Loucy (cell line): Measurements from ENCODE around the gene VSIG10.

ENCODE experiments used
- H2AFZ ChIP-seq: fragments of 200-600 bp; sonication (generic); 2 replicates; pipeline ENCODE4 v1.6.0; 2016; ENCODE audit warnings: antibody characterized with exemption, mild to moderate bottlenecking, low read length, moderate library complexity
- H3F3A ChIP-seq: fragments of 200-600 bp; 2 replicates; pipeline ENCODE4 v1.6.0; 2016; ENCODE audit warnings: antibody characterized with exemption, low read depth, mild to moderate bottlenecking
- H3K27me3 ChIP-seq: fragments of 200-600 bp; sonication (generic); 2 replicates; pipeline ENCODE4 v1.6.1; 2014; ENCODE audit warnings: low read length, mild to moderate bottlenecking; ENCODE audit not compliant: insufficient read depth, poor library complexity, severe bottlenecking
- H3K36me3 ChIP-seq: fragments of 200-600 bp; sonication (generic); 2 replicates; pipeline ENCODE4 v1.6.1; 2016; ENCODE audit warnings: low read length; ENCODE audit not compliant: insufficient read depth
- H3K4me1 ChIP-seq: fragments of 200-600 bp; sonication (generic); 2 replicates; pipeline ENCODE4 v1.5.1; 2014; ENCODE audit warnings: low read length, mild to moderate bottlenecking; ENCODE audit not compliant: insufficient read depth, poor library complexity, severe bottlenecking
- H3K4me2 ChIP-seq: fragments of 200-600 bp; sonication (generic); 2 replicates; pipeline ENCODE4 v1.6.0; 2014; ENCODE audit warnings: antibody characterized with exemption, low read length, low read depth, mild to moderate bottlenecking; ENCODE audit not compliant: poor library complexity, severe bottlenecking
- H3K4me3 ChIP-seq: fragments of 200-600 bp; sonication (generic); 2 replicates; pipeline ENCODE4 v1.5.1; 2014; ENCODE audit warnings: low read length, mild to moderate bottlenecking, mixed read lengths; ENCODE audit not compliant: poor library complexity, severe bottlenecking
- H3K79me2 ChIP-seq: fragments of 200-600 bp; sonication (generic); 2 replicates; pipeline ENCODE4 v1.6.1; 2014; ENCODE audit warnings: low read length; ENCODE audit not compliant: insufficient read depth
- H3K9ac ChIP-seq: fragments of 200-600 bp; sonication (generic); 2 replicates; pipeline ENCODE4 v1.6.0; 2014; ENCODE audit warnings: mild to moderate bottlenecking, low read depth, low read length, moderate library complexity; ENCODE audit not compliant: poor library complexity, severe bottlenecking
- H3K9me2 ChIP-seq: fragments of 200-600 bp; sonication (generic); replicated peaks from 2 replicates; pipeline ENCODE4 v1.6.1; 2016; ENCODE audit warnings: low read depth, low read length, mixed read lengths
- H3K9me3 ChIP-seq: fragments of 200-600 bp; sonication (generic); 2 replicates; pipeline ENCODE4 v1.6.1; 2014; ENCODE audit warnings: mild to moderate bottlenecking, antibody characterized with exemption, low read length, low read depth; ENCODE audit not compliant: insufficient read depth
- H4K20me1 ChIP-seq: fragments of 200-600 bp; sonication (generic); 2 replicates; pipeline ENCODE4 v1.6.0; 2014; ENCODE audit warnings: antibody characterized with exemption, low read length, mild to moderate bottlenecking; ENCODE audit not compliant: insufficient read depth, poor library complexity, severe bottlenecking
- CTCF ChIP-seq: fragments of 200-600 bp; sonication (generic); conservative IDR thresholded peaks from 2 replicates; pipeline ENCODE4 v1.5.1; 2014; ENCODE audit warnings: mild to moderate bottlenecking, antibody characterized with exemption, low read length
- EZH2phosphoT487 ChIP-seq: fragments of 200-600 bp; IDR thresholded peaks from 2 replicates; pipeline ENCODE4 v1.6.1; 2018; ENCODE audit warnings: antibody characterized with exemption, mild to moderate bottlenecking, moderate library complexity, borderline replicate concordance

Gene VSIG10

GRCh38 chr12:118036672-118037411 is 67.0 kb downstream of the VSIG10 start:
- no peak overlapping the region for H3K9ac ChIP-seq

GRCh38 chr12:118035190-118036041 is 68.4 kb downstream of the VSIG10 start:
- H3K4me1 ChIP-seq: no peaks in the 10 kb centered on the region
- H3K9me2 ChIP-seq: no peaks in the 10 kb centered on the region
- no peaks in the 10 kb centered on the region for H3K9me3 ChIP-seq
- no peak overlapping the region for H3K4me2 ChIP-seq
- H4K20me1 ChIP-seq: no peaks in the 10 kb centered on the region
- H3K9ac ChIP-seq: no peak overlapping the region
- H3K27me3 ChIP-seq: no peaks in the 10 kb centered on the region
- H3K79me2 ChIP-seq: no peaks in the 10 kb centered on the region
- no peak overlapping the region for H2AFZ ChIP-seq
- TF ChIP-seq CTCF (no peak), EZH2phosphoT487 (no peak)
- H3K36me3 ChIP-seq: peaks cover 72% of the 10 kb centered on the region; the same call in 1 of the 2 replicates
- H3F3A ChIP-seq: no peaks in the 10 kb centered on the region
- no peak overlapping the region for H3K4me3 ChIP-seq

More at GRCh38 chr12:118036672-118037411, 67.0 kb downstream of the VSIG10 start:
- no peak overlapping the region for H3K4me2 ChIP-seq
- H3K4me3 ChIP-seq: no peak overlapping the region
- no peaks in the 10 kb centered on the region for H3K9me3 ChIP-seq
- peaks cover 74% of the 10 kb centered on the region; the same call in 1 of the 2 replicates for H3K36me3 ChIP-seq
- H3K79me2 ChIP-seq: no peaks in the 10 kb centered on the region
- H3K9me2 ChIP-seq: no peaks in the 10 kb centered on the region
- no peaks in the 10 kb centered on the region for H3K27me3 ChIP-seq
- no peaks in the 10 kb centered on the region for H3K4me1 ChIP-seq
- H3F3A ChIP-seq: no peaks in the 10 kb centered on the region
- H4K20me1 ChIP-seq: no peaks in the 10 kb centered on the region
- no peak overlapping the region for H2AFZ ChIP-seq
- no peak for TF ChIP-seq EZH2phosphoT487
- TF ChIP-seq CTCF: no peak

- Histone ChIP-seq H3K36me3 (peaks cover 80% of the 10 kb centered on the region; the same call in 1 of the 2 replicates), H2AFZ (no peak overlapping the region), H3K9me3 (no peaks in the 10 kb centered on the region), H3K9me2 (no peaks in the 10 kb centered on the region), H4K20me1 (no peaks in the 10 kb centered on the region), H3F3A (no peaks in the 10 kb centered on the region), H3K4me1 (no peaks in the 10 kb centered on the region), H3K27me3 (no peaks in the 10 kb centered on the region), H3K79me2 (no peaks in the 10 kb centered on the region), H3K9ac (no peak overlapping the region), H3K4me2 (no peak overlapping the region), H3K4me3 (no peak overlapping the region)
- peak; percentile 15; the same call in 1 of the 2 replicates for TF ChIP-seq CTCF
- no peak for TF ChIP-seq EZH2phosphoT487
These were observed 69.2 kb downstream of the VSIG10 start for GRCh38 chr12:118034429-118035189.
